ENCODE data around the gene ZFPM1.
"Not testable (repeated sequence)": the region's sequence is repeated elsewhere in the genome, so short reads cannot be mapped to it uniquely, and the experiment has no call there.

Gene ZFPM1

DNA sequence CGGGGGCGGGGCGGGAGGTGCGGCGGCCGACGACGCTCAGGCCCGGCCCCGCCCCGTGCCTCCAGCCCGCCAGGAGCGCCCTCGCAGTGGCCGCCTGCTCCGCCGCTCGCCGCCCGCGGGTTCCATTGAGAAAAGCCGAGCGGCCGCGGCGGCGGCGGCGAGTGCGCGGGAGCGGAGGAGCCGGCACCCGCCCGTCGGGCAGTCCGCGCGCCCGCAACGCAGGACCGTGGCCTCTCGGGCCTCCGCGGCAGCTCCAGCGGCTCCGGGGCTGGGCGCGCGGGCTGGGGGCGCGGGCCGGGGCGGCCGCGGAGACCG, at the start of gene ZFPM1:
ZFPM1 (plus strand) TSS at position 64 of the 315 bp plus-strand sequence. CDS start 359 bp downstream, outside the sequence.
- no peaks in the 10 kb centered on the region for H3K36me3 ChIP-seq (ENCODE audit: control insufficient read depth, insufficient read depth, low read length)
- peaks cover 41% of the 10 kb centered on the region for H3K27me3 ChIP-seq (ENCODE audit: control insufficient read depth, insufficient read depth, low read length)
- H3K9ac ChIP-seq (ENCODE audit: low read depth, low read length), result no peak within 1 kb of the TSS

DNA sequence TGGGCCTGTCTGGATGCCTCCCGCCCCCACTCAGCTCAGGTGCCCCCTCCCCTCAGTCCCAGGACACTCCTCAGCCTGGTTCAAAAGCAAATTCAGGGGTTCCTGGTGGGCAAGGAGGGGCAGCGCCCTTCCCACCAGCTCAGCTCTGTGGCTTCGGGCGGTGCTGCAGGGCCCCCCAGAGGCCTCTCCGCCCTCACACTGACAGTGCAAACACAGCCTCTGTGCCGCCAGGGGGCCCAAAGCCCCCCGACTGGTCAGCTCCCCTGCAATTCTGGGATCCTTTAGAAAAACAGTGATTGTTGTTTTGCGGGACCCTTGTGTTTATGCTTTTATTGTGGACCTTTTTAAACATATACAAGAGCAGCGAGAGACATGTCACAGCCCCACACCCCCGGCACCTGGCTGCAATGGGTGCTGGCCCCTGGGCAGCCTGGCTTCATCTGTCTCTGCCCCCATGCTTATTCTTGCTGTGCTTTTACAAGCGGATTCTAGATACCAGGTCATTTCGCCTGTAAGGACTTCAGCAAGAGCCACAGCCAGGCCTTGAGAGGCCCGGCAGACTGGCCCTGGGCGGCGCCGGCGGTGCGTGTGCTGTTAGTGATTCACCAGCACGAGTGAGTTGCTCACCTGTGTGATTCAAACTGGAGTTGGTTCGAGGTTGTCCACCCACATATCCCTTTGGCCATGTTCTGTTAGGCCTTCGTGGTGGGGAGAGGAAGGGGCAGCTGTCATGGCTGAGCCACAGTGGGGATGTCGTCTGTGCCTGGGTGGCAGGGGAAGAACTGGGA, 49.1 kb upstream of the ZFPM1 start:
- Histone ChIP-seq H3K4me1 (ENCODE audit: control insufficient read depth, insufficient read depth, low read length) (no peaks in the 10 kb centered on the region), H3K27me3 (ENCODE audit: control insufficient read depth, insufficient read depth, low read length) (no peaks in the 10 kb centered on the region), H3K9me3 (ENCODE audit: control insufficient read depth, insufficient read depth, low read length) (no peaks in the 10 kb centered on the region), H3K9ac (ENCODE audit: low read depth, low read length) (no peak overlapping the region), H3K36me3 (ENCODE audit: control insufficient read depth, insufficient read depth, low read length) (no peaks in the 10 kb centered on the region), H3K4me3 (ENCODE audit: low read depth, low read length) (no peak overlapping the region)

More for the DNA sequence above, at the start of gene ZFPM1:
- no peaks in the 10 kb centered on the region for H3K9me3 ChIP-seq (ENCODE audit: control insufficient read depth, insufficient read depth, low read length)
- peak within 1 kb of the TSS; percentile 46 for H3K4me3 ChIP-seq (ENCODE audit: low read depth, low read length)
- H3K4me1 ChIP-seq (ENCODE audit: control insufficient read depth, insufficient read depth, low read length), result peaks cover 2% of the 10 kb centered on the region

DNA sequence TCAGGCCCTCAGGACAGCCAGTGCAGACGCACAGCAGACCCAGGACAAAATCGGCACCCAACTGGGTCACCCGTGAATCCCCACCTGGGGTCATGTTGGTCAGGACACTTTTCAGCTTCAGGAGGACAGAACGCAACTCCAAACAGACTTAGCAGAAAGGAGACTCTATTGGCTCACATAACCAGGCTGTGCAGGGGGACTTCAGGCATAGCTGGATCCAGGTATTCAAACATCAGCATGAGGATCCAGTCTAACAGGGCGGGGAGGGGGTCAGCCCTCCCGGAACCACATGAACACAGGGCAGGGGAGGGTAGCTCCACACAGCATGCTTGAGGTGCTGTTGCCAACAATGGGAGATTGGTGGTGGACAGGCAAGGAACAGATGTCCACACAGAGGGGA, 48.3 kb upstream of the ZFPM1 start:
- H3K4me3 ChIP-seq (ENCODE audit: low read depth, low read length), result no peak overlapping the region
- H3K4me1 ChIP-seq (ENCODE audit: control insufficient read depth, insufficient read depth, low read length), result no peaks in the 10 kb centered on the region
- peak overlapping the region; percentile 37 for H3K9ac ChIP-seq (ENCODE audit: low read depth, low read length)
- H3K36me3 ChIP-seq (ENCODE audit: control insufficient read depth, insufficient read depth, low read length), result no peaks in the 10 kb centered on the region
- H3K9me3 ChIP-seq (ENCODE audit: control insufficient read depth, insufficient read depth, low read length), result no peaks in the 10 kb centered on the region
- H3K27me3 ChIP-seq (ENCODE audit: control insufficient read depth, insufficient read depth, low read length), result no peaks in the 10 kb centered on the region

DNA sequence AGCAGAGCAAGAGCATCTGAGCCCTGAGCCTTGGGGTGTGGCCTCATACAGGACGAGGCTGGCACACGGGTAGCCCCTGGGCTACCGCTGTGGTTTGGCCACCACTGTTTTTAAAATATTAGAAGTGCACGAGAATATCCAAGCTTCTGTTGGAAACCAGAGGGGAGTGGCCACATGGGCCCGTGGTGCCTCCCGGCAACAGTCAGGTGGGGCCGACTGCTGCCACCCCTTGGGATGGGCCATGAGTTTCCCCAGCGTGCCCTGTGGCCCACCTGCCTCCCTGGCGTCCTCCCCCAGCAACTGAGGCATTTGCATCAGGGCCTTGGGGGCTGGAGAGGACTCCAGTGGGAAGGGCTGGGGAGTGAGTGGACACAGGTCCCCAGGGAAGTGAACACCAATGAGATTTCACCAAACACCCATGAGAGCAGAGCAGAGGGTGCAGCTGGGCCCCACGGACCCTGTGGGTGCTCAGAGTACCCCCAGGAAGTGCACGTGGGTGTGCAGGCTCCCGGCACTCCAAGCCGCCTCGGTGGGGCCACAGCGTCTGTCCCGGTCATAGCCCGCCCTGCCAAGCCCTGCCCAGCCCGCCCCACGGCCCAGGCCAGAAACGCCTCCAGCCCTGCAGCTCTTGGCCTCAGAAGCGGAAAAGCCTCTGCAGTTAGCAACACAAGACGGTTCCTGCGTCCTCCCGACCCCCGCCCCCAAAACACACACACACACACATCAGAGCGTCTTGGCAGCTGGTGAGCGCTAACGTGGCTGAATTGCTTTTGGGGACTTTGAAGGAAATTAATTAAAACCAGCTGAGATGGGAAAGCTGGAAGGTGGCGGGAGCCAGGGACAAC, 47.6 kb upstream of the ZFPM1 start:
- H3K9me3 ChIP-seq (ENCODE audit: control insufficient read depth, insufficient read depth, low read length), result no peaks in the 10 kb centered on the region
- no peaks in the 10 kb centered on the region for H3K36me3 ChIP-seq (ENCODE audit: control insufficient read depth, insufficient read depth, low read length)
- H3K27me3 ChIP-seq (ENCODE audit: control insufficient read depth, insufficient read depth, low read length), result no peaks in the 10 kb centered on the region
- H3K4me3 ChIP-seq (ENCODE audit: low read depth, low read length), result no peak overlapping the region
- no peak overlapping the region for H3K9ac ChIP-seq (ENCODE audit: low read depth, low read length)
- no peaks in the 10 kb centered on the region for H3K4me1 ChIP-seq (ENCODE audit: control insufficient read depth, insufficient read depth, low read length)

DNA sequence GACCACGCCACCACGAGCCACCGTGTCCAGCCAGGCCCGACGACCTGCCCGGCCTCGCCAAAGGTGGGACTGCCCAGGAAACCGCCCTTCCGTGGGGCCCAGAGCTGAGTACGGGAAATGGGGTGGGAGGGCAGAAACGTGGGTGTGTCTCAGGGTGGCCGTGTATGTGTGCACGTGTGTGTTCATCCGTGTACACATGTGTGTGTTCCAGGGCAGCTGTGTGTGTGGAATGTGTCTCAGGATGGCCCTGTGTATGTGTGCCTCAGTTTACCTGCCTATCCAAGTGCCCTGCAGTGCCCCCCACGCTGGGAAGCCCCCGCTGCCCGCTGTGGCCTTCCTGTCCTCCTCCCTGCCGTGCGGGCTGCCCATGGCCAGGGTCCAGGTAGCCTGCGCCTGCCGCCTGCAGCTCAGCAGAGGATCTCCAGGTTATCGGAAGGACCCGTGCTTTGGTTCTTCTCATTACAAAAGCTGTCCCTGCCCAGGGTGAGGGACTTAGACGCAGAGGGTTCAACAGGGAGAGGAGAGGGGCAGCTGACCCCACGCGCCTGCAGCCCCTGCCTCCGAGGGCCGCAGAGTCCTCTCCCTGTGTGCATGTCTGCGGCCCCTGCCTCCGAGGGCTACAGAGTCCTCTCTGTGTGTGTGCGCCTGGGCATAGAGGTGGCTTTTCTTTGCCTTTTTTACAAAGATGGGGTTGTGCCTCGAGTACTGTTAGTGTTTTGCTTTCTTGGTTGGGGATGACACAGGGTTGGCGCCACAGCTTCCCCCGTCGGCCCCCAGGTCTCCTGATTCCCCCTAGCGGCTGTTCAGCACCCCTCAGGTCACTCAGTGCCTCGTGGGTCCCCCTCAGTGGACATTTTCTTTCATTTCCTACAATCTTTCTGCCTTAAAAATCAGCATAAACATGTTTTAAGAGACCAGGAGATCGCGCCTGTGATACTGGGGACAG, 46.7 kb upstream of the ZFPM1 start:
- Histone ChIP-seq H3K9me3 (ENCODE audit: control insufficient read depth, insufficient read depth, low read length) (no peaks in the 10 kb centered on the region), H3K4me1 (ENCODE audit: control insufficient read depth, insufficient read depth, low read length) (no peaks in the 10 kb centered on the region), H3K27me3 (ENCODE audit: control insufficient read depth, insufficient read depth, low read length) (no peaks in the 10 kb centered on the region), H3K36me3 (ENCODE audit: control insufficient read depth, insufficient read depth, low read length) (no peaks in the 10 kb centered on the region), H3K4me3 (ENCODE audit: low read depth, low read length) (no peak overlapping the region), H3K9ac (ENCODE audit: low read depth, low read length) (no peak overlapping the region)

DNA sequence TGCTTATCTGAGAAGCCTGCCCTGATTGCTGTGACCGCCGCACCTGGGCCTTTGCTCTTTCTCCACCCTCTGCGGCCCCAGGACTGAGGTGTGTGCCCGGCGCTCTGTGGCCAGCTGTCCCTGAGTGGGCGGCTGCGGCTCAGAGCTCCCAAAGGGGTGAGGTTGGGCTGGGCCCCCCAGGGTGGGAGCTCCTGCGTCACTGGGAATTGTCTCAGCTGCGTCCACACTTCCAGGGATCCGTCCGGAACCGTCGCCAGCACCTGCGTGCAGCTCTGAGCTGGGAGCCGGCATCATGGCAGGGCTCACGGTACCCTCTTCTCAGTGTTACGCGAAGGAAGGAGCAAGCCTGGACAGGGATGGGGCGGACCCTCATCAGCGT, 46.0 kb upstream of the ZFPM1 start:
- Histone ChIP-seq H3K9me3 (ENCODE audit: control insufficient read depth, insufficient read depth, low read length) (no peaks in the 10 kb centered on the region), H3K9ac (ENCODE audit: low read depth, low read length) (no peak overlapping the region), H3K4me1 (ENCODE audit: control insufficient read depth, insufficient read depth, low read length) (no peaks in the 10 kb centered on the region), H3K36me3 (ENCODE audit: control insufficient read depth, insufficient read depth, low read length) (no peaks in the 10 kb centered on the region), H3K27me3 (ENCODE audit: control insufficient read depth, insufficient read depth, low read length) (no peaks in the 10 kb centered on the region), H3K4me3 (ENCODE audit: low read depth, low read length) (no peak overlapping the region)

DNA sequence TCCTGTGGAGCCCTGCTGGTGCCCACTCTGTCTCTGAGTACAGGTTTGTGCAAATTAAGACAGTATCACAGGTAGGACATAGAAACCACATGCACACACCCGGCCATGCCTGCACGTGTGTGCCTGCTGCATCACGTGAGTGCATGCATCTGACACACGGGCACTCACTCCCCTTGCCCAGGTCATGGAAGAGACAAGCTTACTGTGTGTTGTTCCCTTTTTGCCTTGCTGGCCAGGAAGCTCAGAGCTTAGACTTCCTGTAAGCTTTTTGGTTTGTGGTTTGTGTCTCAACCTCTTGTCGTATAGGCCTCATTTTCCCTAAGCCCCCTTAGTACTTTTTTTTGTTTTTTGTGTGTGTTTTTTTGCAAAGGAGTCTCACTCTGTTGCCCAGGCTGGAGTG, 45.3 kb upstream of the ZFPM1 start:
- Histone ChIP-seq H3K27me3 (ENCODE audit: control insufficient read depth, insufficient read depth, low read length) (no peaks in the 10 kb centered on the region), H3K4me3 (ENCODE audit: low read depth, low read length) (no peak overlapping the region), H3K9me3 (ENCODE audit: control insufficient read depth, insufficient read depth, low read length) (no peaks in the 10 kb centered on the region), H3K4me1 (ENCODE audit: control insufficient read depth, insufficient read depth, low read length) (no peaks in the 10 kb centered on the region), H3K36me3 (ENCODE audit: control insufficient read depth, insufficient read depth, low read length) (no peaks in the 10 kb centered on the region), H3K9ac (ENCODE audit: low read depth, low read length) (no peak overlapping the region)

DNA sequence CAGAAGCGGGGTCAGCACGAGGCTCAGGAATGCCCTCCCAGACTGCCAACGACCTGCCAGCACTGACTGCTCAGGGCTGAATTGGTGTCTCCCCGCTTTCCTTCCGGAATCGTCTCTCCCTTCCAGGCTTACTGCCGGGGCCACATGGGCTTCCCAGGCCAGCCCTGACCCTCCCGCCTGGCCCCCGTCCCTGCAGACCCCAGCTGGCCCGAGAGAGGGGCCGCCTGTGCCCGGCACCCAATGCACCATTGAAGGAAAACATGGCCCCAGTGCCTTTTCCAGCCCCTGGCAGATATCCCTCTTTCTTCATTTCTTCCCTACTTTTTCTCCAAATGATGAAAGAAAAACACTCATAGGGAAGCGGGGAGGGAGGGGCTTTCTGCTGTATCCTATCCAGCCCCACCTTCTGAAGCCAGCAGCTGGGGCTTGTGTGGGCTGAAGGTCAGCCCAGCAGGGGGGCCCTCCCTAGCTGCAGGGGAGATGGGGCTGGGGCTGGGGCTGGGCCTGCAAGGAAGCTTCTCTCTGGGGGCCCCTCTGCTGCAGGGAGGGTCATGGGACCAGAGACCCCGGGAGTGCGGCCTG, 44.4 kb upstream of the ZFPM1 start:
- H3K27me3 ChIP-seq (ENCODE audit: control insufficient read depth, insufficient read depth, low read length), result no peaks in the 10 kb centered on the region
- H3K9ac ChIP-seq (ENCODE audit: low read depth, low read length), result no peak overlapping the region
- H3K36me3 ChIP-seq (ENCODE audit: control insufficient read depth, insufficient read depth, low read length), result no peaks in the 10 kb centered on the region
- H3K4me3 ChIP-seq (ENCODE audit: low read depth, low read length), result no peak overlapping the region
- H3K9me3 ChIP-seq (ENCODE audit: control insufficient read depth, insufficient read depth, low read length), result no peaks in the 10 kb centered on the region
- H3K4me1 ChIP-seq (ENCODE audit: control insufficient read depth, insufficient read depth, low read length), result no peaks in the 10 kb centered on the region

DNA sequence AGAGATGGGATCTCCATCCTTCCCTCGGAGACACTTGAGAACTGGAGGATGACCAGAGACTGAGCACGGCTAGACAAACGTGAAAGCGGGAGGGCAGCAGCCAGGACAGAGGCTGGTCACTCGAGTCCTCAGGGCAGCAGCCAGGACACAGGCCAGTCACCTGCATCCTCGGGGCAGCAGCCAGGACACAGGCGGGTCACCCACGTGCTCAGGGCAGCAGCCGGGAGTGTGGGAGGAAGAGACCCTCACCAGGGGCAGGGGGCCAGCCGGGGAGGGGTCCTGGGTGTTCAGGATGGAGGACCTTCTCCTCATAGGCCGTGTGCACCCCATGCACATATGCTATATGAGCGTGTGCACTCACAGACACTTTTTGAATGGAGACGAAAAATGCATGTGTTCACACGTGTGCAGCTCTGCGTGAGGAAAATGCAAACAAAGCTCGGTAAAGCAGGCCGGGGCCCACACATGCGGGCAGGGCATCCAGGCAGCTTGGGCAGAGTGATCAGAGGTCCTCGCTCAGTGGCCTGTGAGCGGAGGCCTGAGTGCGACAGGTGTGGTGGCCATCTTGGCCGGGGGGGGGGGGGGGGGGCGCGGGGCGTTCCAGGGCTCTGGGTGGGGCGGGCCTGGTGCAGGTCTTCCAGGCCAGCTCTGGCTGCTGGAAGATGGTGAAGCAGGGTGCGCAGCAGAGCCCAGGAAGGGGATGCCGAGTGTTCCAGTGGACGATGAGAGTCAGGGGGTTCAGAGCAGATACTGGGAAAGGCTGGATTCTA, 43.6 kb upstream of the ZFPM1 start:
- Histone ChIP-seq H3K27me3 (ENCODE audit: control insufficient read depth, insufficient read depth, low read length) (no peaks in the 10 kb centered on the region), H3K4me1 (ENCODE audit: control insufficient read depth, insufficient read depth, low read length) (no peaks in the 10 kb centered on the region), H3K9me3 (ENCODE audit: control insufficient read depth, insufficient read depth, low read length) (no peaks in the 10 kb centered on the region), H3K4me3 (ENCODE audit: low read depth, low read length) (no peak overlapping the region), H3K36me3 (ENCODE audit: control insufficient read depth, insufficient read depth, low read length) (no peaks in the 10 kb centered on the region), H3K9ac (ENCODE audit: low read depth, low read length) (no peak overlapping the region)

DNA sequence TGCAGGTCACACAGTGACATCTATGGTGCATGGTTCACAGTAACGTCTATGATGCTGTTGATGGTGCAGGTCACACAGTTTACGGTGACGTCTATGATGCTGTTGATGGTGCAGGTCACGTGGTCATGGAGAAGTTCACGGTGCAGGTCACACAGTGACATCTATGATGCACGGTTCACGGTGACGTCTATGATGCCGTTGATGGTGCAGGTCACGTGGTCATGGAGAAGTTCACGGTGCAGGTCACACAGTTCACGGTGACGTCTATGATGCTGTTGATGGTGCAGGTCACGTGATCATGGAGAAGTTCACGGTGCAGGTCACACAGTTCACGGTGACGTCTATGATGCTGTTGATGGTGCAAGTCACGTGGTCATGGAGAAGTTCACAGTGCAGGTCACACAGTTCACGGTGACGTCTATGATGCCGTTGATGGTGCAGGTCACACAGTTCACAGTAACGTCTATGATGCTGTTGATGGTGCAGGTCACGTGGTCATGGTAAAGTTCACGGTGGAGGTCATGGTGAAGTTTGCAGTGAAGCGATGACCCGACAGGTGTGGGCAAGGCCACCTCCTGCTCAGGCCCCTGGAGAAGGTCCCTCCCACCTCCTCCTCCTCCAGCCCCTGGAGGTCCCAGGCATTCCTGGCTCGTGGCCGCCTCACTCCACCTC, 42.6 kb upstream of the ZFPM1 start:
- not testable (repeated sequence) for H3K4me3 ChIP-seq (ENCODE audit: low read depth, low read length); H3K27me3 ChIP-seq (ENCODE audit: control insufficient read depth, insufficient read depth, low read length); H3K36me3 ChIP-seq (ENCODE audit: control insufficient read depth, insufficient read depth, low read length); H3K4me1 ChIP-seq (ENCODE audit: control insufficient read depth, insufficient read depth, low read length); H3K9me3 ChIP-seq (ENCODE audit: control insufficient read depth, insufficient read depth, low read length); H3K9ac ChIP-seq (ENCODE audit: low read depth, low read length)
